HG02759 (cell line): ENCODE results near the gene ATP23.
A peak's percentile ranks its signal among the peaks of the same experiment; 100 is the strongest.

Experiments
- ATAC-seq: cut with Tn5 transposase; IDR thresholded peaks from one replicate; pipeline ENCODE4 v1.9.1; 2021; ENCODE audit warnings: mild to moderate bottlenecking, moderate library complexity; ENCODE audit not compliant: unreplicated experiment

The ATP23 gene

DNA sequence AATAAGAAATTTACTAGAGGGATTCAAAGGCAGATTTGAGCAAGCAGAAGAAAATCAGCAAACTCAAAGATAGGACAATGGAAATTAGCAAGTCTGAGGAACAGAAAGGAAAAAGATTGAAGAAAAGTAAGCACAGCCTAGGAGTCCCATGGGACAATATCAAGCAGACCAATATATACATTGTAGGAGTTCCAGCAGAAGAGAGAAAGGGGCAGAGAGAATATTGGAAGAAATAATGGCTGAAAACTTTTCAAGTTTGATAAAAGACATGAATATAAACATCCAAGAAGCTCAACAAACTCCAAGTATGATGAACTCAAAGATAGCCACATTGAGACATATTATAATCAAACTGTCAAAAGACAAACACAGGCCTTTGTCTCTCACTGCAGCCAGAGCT, 25.2 kb downstream of the ATP23 start:
- ATAC-seq: no peak

GRCh38 chr12:57983146-57983857, 41.9 kb downstream of the ATP23 start:
- ATAC-seq: no peak

DNA sequence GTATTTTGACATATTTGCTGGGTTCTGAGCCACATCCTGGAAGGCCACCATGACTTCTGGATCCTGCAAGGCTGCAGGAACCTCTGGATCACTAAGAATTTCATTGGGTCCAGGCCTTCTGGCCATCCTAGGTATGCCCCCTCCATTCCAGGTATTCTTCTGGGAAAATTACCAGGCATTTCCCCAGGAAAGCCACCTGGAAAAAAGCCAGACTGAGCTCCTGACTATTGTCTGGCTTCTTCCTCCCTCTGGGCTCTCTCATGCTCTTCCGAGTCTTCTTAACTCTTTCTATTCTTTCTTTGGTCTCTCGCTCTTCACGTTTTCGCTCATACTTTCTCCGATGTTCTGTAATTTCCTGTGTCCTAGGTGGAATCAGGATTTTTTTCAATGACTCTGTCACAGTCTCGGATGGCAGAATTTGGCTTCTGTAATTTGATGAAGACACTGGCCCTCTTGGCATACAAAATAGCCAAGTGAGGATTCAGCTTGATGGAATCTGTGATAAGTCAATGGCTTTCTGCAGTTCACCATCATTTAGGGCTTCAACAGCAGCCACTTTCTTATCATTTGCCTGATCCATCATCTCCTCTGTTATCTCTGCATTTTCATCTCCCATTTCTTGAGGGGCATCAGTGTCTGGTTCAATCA, 42.6 kb downstream of the ATP23 start:
- ATAC-seq: no peak

GRCh38 chr12:57984629-57985151, 43.3 kb downstream of the ATP23 start:
- ATAC-seq: no peak

GRCh38 chr12:57985685-57986084, 44.3 kb downstream of the ATP23 start:
- no peak for ATAC-seq

- ATAC-seq: no peak
Measured at GRCh38 chr12:57989838-57990237, 48.5 kb downstream of the ATP23 start.

DNA sequence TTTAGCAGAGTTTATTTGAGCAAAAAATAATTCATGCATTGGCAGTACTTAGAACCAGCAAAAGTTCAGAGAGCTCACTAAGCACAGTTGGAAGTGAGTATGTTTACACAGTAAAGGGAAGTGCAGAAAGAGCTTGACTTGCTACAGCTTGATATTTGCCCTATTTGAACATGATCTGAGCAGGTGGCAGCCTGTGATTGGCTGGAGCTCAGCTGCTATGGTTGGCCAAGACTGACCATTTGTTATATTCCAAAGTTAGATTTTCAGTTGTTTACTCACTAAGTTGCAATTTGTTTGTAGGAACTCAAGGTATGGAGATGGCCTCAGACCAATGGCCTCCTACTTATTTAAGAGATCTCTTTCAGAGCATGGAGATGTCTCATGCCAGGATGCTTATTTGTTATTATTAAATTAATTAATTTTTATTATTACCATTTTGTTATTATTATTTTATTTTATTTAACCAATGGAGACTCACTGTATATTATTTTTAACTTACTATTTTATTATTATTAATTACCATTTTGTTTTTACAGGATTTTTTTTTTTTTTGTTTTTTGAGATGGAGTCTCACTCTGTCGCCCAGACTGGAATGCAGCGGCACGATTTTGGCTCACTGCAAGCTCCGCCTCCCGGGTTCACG, 49.0 kb downstream of the ATP23 start:
- no peak for ATAC-seq

DNA sequence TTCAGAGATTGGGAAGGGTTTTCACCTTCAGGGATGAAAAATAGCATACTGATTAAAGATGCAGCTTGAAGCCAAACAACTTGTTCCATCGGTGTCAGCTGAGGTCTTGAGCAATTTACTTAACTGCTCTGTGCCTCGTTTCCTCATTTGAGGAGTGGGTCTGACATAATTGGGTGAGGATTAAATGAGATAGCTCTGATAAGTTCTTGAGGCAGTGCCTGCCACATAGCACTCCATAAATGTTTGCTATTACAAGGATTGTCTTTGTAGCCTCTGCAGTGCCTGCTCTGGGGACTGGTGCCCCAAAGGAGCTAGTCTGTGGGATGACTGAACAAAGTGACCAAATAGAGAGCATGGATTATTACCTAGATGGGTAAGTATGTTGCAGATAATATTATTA, 50.6 kb downstream of the ATP23 start:
- no peak for ATAC-seq

- no peak for ATAC-seq
Measured at GRCh38 chr12:57993030-57993429, 51.7 kb downstream of the ATP23 start.

DNA sequence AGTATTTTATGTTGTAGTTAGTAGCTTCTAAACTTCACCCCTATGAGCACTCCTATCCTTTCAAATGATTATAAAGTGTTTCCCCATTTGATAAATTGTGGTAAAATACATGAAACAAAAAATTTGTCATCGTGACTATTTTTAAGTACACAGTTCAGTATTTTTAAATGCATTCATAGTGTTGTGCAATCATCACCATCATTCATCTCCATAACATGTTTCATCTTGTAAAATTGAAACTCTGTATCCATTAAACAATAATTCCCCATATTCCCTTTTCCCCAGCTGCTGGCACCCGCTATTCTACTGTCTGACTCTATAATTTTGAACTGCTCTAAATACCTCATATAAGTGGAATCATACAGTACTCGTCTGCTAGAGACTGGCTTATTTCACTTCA, 52.5 kb downstream of the ATP23 start:
- no peak for ATAC-seq

GRCh38 chr12:57996520-57996919, 55.2 kb downstream of the ATP23 start:
- ATAC-seq: no peak

DNA sequence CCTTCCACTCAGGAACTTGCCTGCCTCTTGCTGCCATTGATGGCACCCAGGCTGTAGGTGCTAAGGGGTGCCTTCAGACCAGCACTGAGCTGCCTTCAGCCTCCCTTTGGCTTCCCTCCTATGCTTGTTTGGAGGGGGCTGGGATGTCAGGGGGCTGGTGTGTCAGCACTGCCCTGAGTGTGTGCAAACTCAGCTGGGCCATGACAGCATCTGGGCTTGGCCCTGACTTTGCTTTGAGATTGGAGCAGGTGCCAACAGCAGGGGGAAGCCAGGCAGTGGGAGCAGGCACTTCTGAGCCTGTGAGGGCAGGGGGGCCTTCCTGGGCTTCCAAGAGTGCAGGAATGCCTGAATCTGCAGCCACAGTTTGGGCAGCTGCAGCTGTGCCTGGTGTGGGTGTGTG, 56.9 kb downstream of the ATP23 start:
- no peak for ATAC-seq

GRCh38 chr12:58000499-58000898, 59.1 kb downstream of the ATP23 start:
- ATAC-seq: no peak

- peak; percentile 53 for ATAC-seq
Measured at GRCh38 chr12:58007875-58008274, 66.5 kb downstream of the ATP23 start.

GRCh38 chr12:58008634-58009033, 67.3 kb downstream of the ATP23 start:
- ATAC-seq: no peak
